ENCODE results near the gene GALNS.
A peak's percentile ranks its signal among the peaks of the same experiment; 100 is the strongest.

Gene GALNS

GRCh38 chr16:88809676-88810165 is 47.0 kb downstream of the GALNS start:
- no peak overlapping the region for H3K9ac ChIP-seq (ENCODE audit: low read depth, low read length, poor library complexity, severe bottlenecking)
- H3K9me2 ChIP-seq (replicated peaks; ENCODE audit: low read depth, low read length) = no peaks in the 10 kb centered on the region
- H3K4me1 ChIP-seq (ENCODE audit: insufficient read depth, low read length, poor library complexity, severe bottlenecking) = no peaks in the 10 kb centered on the region
- H3K4me3 ChIP-seq (ENCODE audit: low read length, poor library complexity, severe bottlenecking) = peak overlapping the region; percentile 91
- H3K36me3 ChIP-seq (ENCODE audit: insufficient read depth, low read length) = peaks cover 22% of the 10 kb centered on the region; the same call in 1 of the 2 replicates
- peaks cover 60% of the 10 kb centered on the region for H3K79me2 ChIP-seq (ENCODE audit: insufficient read depth, low read length)
- H3F3A ChIP-seq (ENCODE audit: low read depth) = no peaks in the 10 kb centered on the region
- H3K4me2 ChIP-seq (ENCODE audit: low read depth, low read length, poor library complexity, severe bottlenecking) = peak overlapping the region; percentile 90
- H4K20me1 ChIP-seq (ENCODE audit: insufficient read depth, low read length, poor library complexity, severe bottlenecking) = peaks cover 57% of the 10 kb centered on the region
- H3K9me3 ChIP-seq (ENCODE audit: insufficient read depth, low read depth, low read length) = no peaks in the 10 kb centered on the region
- TF ChIP-seq EZH2phosphoT487 (IDR thresholded peaks at IDR 0.05; ENCODE audit: borderline replicate concordance) (no peak), CTCF (conservative IDR thresholded peaks at IDR 0.05; ENCODE audit: low read length) (no peak)
- H3K27me3 ChIP-seq (ENCODE audit: insufficient read depth, low read length, poor library complexity, severe bottlenecking) = no peaks in the 10 kb centered on the region
- no peak overlapping the region for H2AFZ ChIP-seq (ENCODE audit: low read length)

GRCh38 chr16:88809068-88809675 is 47.6 kb downstream of the GALNS start:
- Histone ChIP-seq H3K4me3 (ENCODE audit: low read length, poor library complexity, severe bottlenecking) (no peak overlapping the region), H3K79me2 (ENCODE audit: insufficient read depth, low read length) (peaks cover 66% of the 10 kb centered on the region)

GRCh38 chr16:88807626-88808453 is 48.9 kb downstream of the GALNS start:
- no peak overlapping the region for H2AFZ ChIP-seq (ENCODE audit: low read length)
- peaks cover 22% of the 10 kb centered on the region; the same call in 1 of the 2 replicates for H3K36me3 ChIP-seq (ENCODE audit: insufficient read depth, low read length)
- H3K9ac ChIP-seq (ENCODE audit: low read depth, low read length, poor library complexity, severe bottlenecking) = no peak overlapping the region
- peaks cover 59% of the 10 kb centered on the region for H4K20me1 ChIP-seq (ENCODE audit: insufficient read depth, low read length, poor library complexity, severe bottlenecking)
- no peaks in the 10 kb centered on the region for H3K27me3 ChIP-seq (ENCODE audit: insufficient read depth, low read length, poor library complexity, severe bottlenecking)
- peaks cover 70% of the 10 kb centered on the region for H3K79me2 ChIP-seq (ENCODE audit: insufficient read depth, low read length)
- H3K4me1 ChIP-seq (ENCODE audit: insufficient read depth, low read length, poor library complexity, severe bottlenecking) = no peaks in the 10 kb centered on the region
- TF ChIP-seq EZH2phosphoT487 (IDR thresholded peaks at IDR 0.05; ENCODE audit: borderline replicate concordance) (no peak), CTCF (conservative IDR thresholded peaks at IDR 0.05; ENCODE audit: low read length) (no peak)
- H3K4me2 ChIP-seq (ENCODE audit: low read depth, low read length, poor library complexity, severe bottlenecking) = no peak overlapping the region
- no peaks in the 10 kb centered on the region for H3K9me2 ChIP-seq (replicated peaks; ENCODE audit: low read depth, low read length)
- H3K4me3 ChIP-seq (ENCODE audit: low read length, poor library complexity, severe bottlenecking) = no peak overlapping the region
- no peaks in the 10 kb centered on the region for H3K9me3 ChIP-seq (ENCODE audit: insufficient read depth, low read depth, low read length)
- H3F3A ChIP-seq (ENCODE audit: low read depth) = no peaks in the 10 kb centered on the region

More at GRCh38 chr16:88809068-88809675, 47.6 kb downstream of the GALNS start:
- Histone ChIP-seq H3K9ac (ENCODE audit: low read depth, low read length, poor library complexity, severe bottlenecking) (no peak overlapping the region), H2AFZ (ENCODE audit: low read length) (no peak overlapping the region), H3K27me3 (ENCODE audit: insufficient read depth, low read length, poor library complexity, severe bottlenecking) (no peaks in the 10 kb centered on the region), H3K4me2 (ENCODE audit: low read depth, low read length, poor library complexity, severe bottlenecking) (peak overlapping the region; percentile 90), H4K20me1 (ENCODE audit: insufficient read depth, low read length, poor library complexity, severe bottlenecking) (peaks cover 59% of the 10 kb centered on the region), H3K9me3 (ENCODE audit: insufficient read depth, low read depth, low read length) (no peaks in the 10 kb centered on the region), H3K36me3 (ENCODE audit: insufficient read depth, low read length) (peaks cover 22% of the 10 kb centered on the region; the same call in 1 of the 2 replicates), H3K4me1 (ENCODE audit: insufficient read depth, low read length, poor library complexity, severe bottlenecking) (no peaks in the 10 kb centered on the region), H3F3A (ENCODE audit: low read depth) (no peaks in the 10 kb centered on the region), H3K9me2 (replicated peaks; ENCODE audit: low read depth, low read length) (no peaks in the 10 kb centered on the region)
- no peak for TF ChIP-seq CTCF (conservative IDR thresholded peaks at IDR 0.05; ENCODE audit: low read length)
- TF ChIP-seq EZH2phosphoT487 (IDR thresholded peaks at IDR 0.05; ENCODE audit: borderline replicate concordance) = no peak

Data from Loucy (cell line).